Stimulated activated naive CD8-positive, alpha-beta T cell treated with anti-CD3 and anti-CD28 coated beads, Interleukin-15, Interleukin-2, amounts not matched to agents 100 ng/mL and 50 ng/mL, for 24 hours (primary cell): Measurements from ENCODE around the gene DUSP5.
"Not testable (repeated sequence)": the region's sequence is repeated elsewhere in the genome, so short reads cannot be mapped to it uniquely, and the experiment has no call there.

Source experiments
- H3K27ac Mint-ChIP-seq: one replicate; pipeline ENCODE4 v1.8.0; 2021; ENCODE audit warnings: mild to moderate bottlenecking, mixed read lengths
- H3K27me3 Mint-ChIP-seq: one replicate; pipeline ENCODE4 v1.8.0; 2021; ENCODE audit warnings: mixed read lengths
- H3K36me3 Mint-ChIP-seq: one replicate; pipeline ENCODE4 v1.8.0; 2021; ENCODE audit warnings: low read depth, mixed read lengths
- H3K4me1 Mint-ChIP-seq: one replicate; pipeline ENCODE4 v1.8.0; 2021; ENCODE audit warnings: low read depth, mixed read lengths
- H3K4me3 Mint-ChIP-seq: one replicate; pipeline ENCODE4 v1.8.0; 2021; ENCODE audit warnings: mild to moderate bottlenecking, mixed read lengths
- H3K9me3 Mint-ChIP-seq: one replicate; pipeline ENCODE4 v1.8.0; 2021; ENCODE audit warnings: mixed read lengths

The DUSP5 gene, protein sequence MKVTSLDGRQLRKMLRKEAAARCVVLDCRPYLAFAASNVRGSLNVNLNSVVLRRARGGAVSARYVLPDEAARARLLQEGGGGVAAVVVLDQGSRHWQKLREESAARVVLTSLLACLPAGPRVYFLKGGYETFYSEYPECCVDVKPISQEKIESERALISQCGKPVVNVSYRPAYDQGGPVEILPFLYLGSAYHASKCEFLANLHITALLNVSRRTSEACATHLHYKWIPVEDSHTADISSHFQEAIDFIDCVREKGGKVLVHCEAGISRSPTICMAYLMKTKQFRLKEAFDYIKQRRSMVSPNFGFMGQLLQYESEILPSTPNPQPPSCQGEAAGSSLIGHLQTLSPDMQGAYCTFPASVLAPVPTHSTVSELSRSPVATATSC

DNA sequence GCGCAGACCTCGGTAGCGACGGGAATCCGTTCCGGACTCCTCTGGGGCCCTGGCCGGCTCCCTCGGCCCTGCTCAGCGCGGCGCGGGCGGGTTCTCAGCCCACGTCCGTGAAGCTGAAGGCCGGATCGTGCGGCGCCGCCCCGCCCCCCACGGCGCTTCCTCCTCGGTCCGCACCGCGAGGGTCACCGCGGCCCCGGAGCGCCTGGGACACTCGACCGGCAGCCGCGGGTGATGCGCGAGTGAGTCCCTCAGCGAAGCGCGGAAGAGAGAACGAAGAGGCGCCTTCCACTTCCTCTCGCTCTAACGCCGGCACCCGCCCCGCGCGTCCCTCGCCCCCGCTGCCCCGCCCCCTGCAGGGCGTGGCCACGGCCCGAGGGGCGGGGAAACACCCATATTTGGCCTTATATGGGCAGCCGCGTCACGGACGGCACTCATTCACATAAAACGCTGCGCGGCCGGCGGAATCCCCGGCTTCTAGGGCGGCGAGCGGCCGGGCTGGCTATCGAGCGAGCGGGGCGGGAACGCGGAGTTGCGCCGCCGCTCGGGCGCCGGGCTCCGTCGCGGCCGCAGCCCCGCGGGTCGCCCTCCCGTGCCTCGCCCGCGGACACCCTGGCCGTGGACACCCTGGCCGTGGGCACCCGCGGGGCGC lies at the start of gene DUSP5:
DUSP5 (plus strand) TSS at position 470 of the 649 bp plus-strand sequence. CDS start 215 bp downstream, outside the sequence.
- Mint-ChIP-seq H3K4me1 (peaks cover 52% of the 10 kb centered on the region), H3K4me3 (peak within 1 kb of the TSS; percentile 96), H3K36me3 (peaks cover 40% of the 10 kb centered on the region), H3K9me3 (no peaks in the 10 kb centered on the region), H3K27me3 (no peaks in the 10 kb centered on the region), H3K27ac (peak within 1 kb of the TSS; percentile 93)

DNA sequence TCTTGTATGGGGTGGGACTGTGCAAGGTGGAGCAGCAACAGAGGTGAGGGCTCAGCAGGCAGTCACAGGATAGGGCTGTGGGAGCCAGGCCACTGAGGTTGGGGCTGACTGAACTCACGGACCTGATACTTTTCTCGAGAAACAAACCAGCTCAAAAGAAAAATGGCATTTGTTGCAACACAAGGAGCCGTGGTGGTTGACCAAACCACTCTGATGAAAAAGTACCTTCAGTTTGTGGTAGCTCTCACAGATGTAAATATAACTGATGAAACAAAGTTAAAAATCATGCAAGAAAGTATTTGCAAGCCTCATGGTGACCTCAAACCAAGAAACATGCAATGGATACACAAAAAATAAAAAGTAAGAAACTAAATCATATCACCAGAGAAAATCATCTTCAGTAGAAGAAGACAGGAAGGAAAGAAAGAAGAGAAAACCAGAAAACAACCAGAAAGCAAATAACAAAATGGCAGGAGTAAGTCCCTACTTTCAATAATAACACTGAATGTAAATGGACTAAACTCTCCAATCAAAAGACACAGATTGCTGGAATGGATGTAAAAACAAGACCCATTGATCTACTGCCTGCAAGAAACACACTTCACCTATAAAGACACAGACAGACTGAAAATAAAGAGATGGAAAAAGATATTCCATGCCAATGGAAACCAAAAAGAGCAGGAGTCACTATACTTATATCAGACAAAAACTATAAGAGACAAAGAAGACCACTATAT lies 48.9 kb upstream of the DUSP5 start:
- Mint-ChIP-seq H3K27ac (peak overlapping the region; percentile 24), H3K9me3 (peaks cover 6% of the 10 kb centered on the region)

DNA sequence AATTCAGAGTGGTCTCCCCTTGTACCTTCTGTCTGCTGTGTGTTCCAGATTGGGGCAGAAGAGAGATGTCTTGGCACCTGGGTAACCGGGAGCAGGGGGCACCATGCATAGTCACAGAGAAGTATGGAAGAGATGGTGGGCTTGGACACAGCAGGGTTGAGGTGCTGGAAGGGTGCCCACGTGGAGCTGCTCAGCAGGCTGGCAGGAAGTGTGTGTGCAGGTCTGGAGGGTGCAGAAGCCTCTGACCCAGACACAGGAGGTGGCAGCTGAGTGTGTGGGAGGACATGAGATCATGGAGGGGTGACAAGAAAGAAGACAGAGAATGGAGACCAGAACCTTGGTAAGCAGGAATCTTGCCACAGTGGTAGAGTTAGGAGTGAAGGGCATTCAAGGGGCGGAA lies 42.3 kb upstream of the DUSP5 start:
- no peaks in the 10 kb centered on the region for H3K9me3 Mint-ChIP-seq
- H3K36me3 Mint-ChIP-seq: no peaks in the 10 kb centered on the region
- no peak overlapping the region for H3K4me3 Mint-ChIP-seq
- peak overlapping the region; percentile 47 for H3K27ac Mint-ChIP-seq
- peaks cover 2% of the 10 kb centered on the region for H3K27me3 Mint-ChIP-seq
- H3K4me1 Mint-ChIP-seq: peaks cover 54% of the 10 kb centered on the region

More for the DNA sequence above, 48.9 kb upstream of the DUSP5 start:
- peaks cover 8% of the 10 kb centered on the region for H3K4me1 Mint-ChIP-seq
- peaks cover 11% of the 10 kb centered on the region for H3K27me3 Mint-ChIP-seq
- H3K4me3 Mint-ChIP-seq: no peak overlapping the region
- no peaks in the 10 kb centered on the region for H3K36me3 Mint-ChIP-seq

DNA sequence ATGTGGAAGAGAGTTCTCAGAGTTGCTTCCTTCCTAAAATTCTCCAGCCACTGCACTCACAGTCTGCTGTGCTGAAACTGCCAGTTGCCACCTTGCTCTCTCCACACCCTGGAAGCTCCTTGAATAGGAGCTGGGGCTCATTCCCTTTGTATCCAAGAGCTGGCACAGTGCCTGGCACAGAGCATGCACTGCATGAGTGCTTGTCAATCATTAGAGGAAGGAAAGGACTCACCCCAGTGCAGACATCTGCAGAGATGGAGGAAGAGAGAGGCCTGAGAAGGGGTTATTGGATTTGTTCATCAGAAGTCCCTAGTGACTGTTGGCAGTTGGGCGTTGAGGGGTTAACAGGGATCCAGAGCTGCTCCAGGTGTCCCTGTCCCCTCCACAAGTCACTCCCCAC lies 41.7 kb upstream of the DUSP5 start:
- Mint-ChIP-seq H3K9me3 (no peaks in the 10 kb centered on the region), H3K36me3 (no peaks in the 10 kb centered on the region), H3K27ac (peak overlapping the region; percentile 14), H3K4me1 (peaks cover 60% of the 10 kb centered on the region), H3K27me3 (no peaks in the 10 kb centered on the region), H3K4me3 (no peak overlapping the region)

DNA sequence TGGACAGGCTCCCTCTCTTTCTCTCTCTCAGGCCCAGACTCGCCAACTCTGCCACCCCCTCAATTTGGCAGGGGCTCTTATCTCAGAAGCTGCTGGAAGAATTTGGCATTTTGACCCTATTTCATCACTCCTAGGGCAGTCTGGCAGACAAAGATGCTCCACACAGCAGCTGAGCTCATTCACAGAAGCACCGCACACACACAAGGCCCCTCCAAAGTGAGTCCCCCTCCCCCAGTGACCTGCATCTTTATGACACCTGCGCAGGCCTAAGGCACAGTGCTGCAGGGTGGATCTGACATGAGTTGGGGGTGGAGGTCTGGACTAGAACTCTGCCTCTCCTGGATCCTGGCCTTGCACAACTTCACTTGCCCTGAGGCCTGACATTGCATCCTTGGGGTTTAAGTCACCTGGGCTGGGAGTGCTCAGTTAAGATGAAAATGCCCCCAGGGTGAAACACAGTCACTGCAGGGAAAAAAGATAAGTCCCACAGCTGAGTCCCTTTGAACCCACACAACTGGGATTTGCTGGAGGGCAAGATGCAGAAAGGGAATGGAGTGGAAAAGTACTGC lies 41.1 kb upstream of the DUSP5 start:
- H3K27me3 Mint-ChIP-seq: no peaks in the 10 kb centered on the region
- H3K27ac Mint-ChIP-seq: peak overlapping the region; percentile 14
- H3K4me3 Mint-ChIP-seq: no peak overlapping the region
- no peaks in the 10 kb centered on the region for H3K9me3 Mint-ChIP-seq
- H3K4me1 Mint-ChIP-seq: peaks cover 65% of the 10 kb centered on the region
- H3K36me3 Mint-ChIP-seq: no peaks in the 10 kb centered on the region

DNA sequence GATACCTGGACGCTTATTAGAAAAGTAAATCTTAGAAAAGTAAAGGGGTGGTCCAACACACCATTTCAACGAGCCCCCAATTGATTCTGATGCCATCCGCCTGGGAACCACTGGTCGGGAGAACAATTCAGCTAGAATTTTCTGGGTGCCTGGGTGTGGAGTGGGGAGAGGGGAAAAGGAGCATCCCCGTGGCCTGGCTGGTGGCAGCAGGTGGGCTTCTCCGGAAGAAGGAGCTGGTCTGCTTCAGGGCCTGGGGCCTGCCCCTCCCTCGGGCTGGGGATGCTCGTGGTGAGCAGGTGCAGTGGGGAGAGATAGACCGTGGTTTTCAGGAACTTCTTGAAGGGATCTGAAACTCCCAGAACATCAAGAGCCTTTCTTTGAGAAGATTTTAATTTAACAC lies 39.9 kb upstream of the DUSP5 start:
- Mint-ChIP-seq H3K4me3 (no peak overlapping the region), H3K36me3 (no peaks in the 10 kb centered on the region), H3K27ac (no peak overlapping the region), H3K27me3 (no peaks in the 10 kb centered on the region), H3K4me1 (peaks cover 72% of the 10 kb centered on the region), H3K9me3 (no peaks in the 10 kb centered on the region)

DNA sequence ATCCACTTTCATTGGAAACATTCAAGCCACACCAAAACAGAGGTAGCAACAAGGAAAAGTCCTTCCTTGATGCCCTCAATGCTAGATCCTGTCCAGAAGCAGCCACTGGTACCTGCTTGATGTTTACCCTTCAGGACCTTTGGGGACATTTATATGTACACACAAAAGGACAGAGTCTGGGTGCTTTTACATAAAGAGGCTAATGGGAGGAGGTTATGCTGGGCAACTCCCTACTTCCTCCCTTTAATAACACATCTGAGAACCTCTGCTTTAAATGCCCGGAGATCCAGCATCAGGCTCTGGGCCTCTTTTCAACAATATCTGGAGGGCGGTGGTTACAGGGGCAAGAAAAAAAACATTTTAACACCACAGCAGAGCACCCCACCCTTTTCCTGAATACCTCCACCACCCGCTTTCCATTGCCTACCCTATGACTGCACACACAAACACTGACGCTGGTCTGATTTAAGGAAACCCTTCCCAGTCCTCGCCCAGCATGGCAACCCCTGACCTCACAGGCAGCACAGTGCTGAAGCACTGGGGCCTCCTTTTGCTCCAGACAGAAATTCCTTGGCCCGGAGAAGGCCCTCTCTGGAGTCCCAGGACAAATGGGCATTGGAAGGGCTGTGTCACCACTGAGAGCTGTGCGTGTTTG lies 39.3 kb upstream of the DUSP5 start:
- H3K4me3 Mint-ChIP-seq: no peak overlapping the region

DNA sequence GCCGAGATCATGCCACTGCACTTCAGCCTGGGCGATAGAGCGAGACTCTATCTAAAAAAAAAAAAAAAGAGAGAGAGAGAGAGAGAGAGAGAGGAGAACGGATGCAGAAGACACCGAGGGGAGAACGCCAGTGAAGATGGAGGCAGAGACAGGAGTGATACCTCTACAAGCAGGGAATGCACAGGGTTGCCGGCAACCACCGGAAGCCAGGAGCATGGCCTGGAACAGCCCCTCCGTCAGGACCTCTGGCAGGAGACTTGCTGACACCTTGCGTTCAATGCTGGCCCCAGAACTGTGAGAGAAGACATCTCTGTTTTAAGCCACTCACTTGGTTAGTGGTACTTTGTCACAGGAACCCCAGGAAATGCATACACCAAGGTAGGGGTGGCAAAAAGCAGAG lies 38.1 kb upstream of the DUSP5 start:
- H3K36me3 Mint-ChIP-seq: no peaks in the 10 kb centered on the region

More for the DNA sequence above, 39.3 kb upstream of the DUSP5 start:
- no peaks in the 10 kb centered on the region for H3K27me3 Mint-ChIP-seq
- no peaks in the 10 kb centered on the region for H3K36me3 Mint-ChIP-seq
- no peaks in the 10 kb centered on the region for H3K9me3 Mint-ChIP-seq
- no peak overlapping the region for H3K27ac Mint-ChIP-seq
- peaks cover 72% of the 10 kb centered on the region for H3K4me1 Mint-ChIP-seq

DNA sequence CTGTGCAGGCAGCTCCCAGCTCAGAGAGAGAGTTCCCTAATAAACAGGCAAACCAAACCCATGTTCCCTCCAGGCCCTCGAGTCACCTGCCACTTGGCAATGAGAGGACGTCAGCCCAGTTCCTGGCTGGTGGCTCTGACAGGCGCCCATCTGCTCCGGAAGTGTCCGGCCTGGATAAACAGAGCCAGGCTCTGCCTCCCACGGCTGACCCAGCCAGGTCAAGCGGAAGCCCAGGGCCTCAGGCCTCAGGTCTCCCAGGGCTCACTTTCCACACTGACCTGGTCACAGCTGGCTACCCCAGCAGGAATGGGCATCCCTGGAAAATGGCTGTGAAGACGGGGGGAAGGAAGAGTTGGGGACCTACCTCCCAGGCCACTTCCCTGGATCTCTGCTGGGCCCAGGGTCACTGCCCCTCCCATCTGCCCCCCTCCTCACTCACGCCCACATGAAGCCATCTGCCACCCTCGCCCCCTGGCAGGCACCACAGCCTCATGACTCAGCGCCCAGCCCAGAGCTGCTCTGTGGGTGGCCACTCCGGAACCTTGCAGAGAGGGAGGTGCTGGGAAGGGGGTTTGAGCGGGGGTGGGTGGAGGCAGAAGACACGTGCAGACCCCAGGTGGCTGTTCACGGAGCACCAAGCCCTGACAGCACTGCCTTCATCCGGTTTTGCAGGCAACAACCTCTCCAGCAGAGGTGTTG lies 37.4 kb upstream of the DUSP5 start:
- no peaks in the 10 kb centered on the region for H3K27me3 Mint-ChIP-seq
- H3K4me1 Mint-ChIP-seq: peaks cover 80% of the 10 kb centered on the region
- H3K36me3 Mint-ChIP-seq: no peaks in the 10 kb centered on the region
- no peak overlapping the region for H3K4me3 Mint-ChIP-seq
- peak overlapping the region; percentile 4 for H3K27ac Mint-ChIP-seq
- H3K9me3 Mint-ChIP-seq: no peaks in the 10 kb centered on the region

More for the DNA sequence above, 38.1 kb upstream of the DUSP5 start:
- H3K9me3 Mint-ChIP-seq: no peaks in the 10 kb centered on the region
- H3K4me1 Mint-ChIP-seq: peaks cover 78% of the 10 kb centered on the region
- no peaks in the 10 kb centered on the region for H3K27me3 Mint-ChIP-seq
- no peak overlapping the region for H3K27ac Mint-ChIP-seq
- no peak overlapping the region for H3K4me3 Mint-ChIP-seq

DNA sequence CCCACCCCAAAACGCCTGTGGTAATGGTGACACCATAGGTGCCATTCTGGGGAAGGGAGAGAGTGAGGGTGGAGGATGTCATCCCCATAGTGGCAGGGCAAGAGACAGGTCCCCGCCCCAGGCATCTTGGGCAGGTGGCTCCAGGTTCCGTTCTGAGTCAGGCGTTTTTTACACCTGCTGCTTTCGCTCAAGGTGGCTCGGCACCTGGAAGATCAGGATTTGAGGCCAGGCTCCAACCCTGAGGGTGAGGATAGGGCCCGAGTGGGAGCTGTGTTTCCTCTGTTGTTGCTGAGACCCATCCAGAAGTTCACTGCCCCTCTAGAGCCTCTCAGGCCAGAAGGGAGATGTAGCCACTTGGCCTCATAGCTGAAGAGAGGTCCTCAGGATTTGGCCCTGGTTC lies 36.6 kb upstream of the DUSP5 start:
- H3K27ac Mint-ChIP-seq: peak overlapping the region; percentile 4
- H3K9me3 Mint-ChIP-seq: no peaks in the 10 kb centered on the region
- H3K4me3 Mint-ChIP-seq: no peak overlapping the region
- peaks cover 74% of the 10 kb centered on the region for H3K4me1 Mint-ChIP-seq
- no peaks in the 10 kb centered on the region for H3K27me3 Mint-ChIP-seq
- no peaks in the 10 kb centered on the region for H3K36me3 Mint-ChIP-seq

DNA sequence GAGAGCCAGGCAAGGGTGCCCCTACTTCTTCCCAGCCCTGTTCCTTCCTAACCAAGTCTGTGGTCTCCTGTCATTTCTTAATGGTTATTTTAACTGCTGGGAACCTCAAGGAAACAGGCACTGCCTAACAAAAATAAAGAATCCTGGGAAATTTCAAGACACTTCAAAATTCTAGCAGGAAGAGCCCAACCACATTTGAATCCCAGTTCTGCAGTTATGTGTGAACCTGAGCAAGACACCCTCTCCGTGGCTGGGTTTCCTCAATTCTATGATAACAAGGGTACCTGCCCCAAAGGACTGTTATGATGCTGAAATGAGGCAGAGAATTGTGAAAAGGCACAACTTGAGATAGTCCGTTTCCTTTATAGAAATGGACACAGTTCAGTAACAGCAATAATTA lies 36.2 kb upstream of the DUSP5 start:
- Mint-ChIP-seq H3K27me3 (no peaks in the 10 kb centered on the region), H3K36me3 (no peaks in the 10 kb centered on the region), H3K4me1 (peaks cover 70% of the 10 kb centered on the region), H3K9me3 (no peaks in the 10 kb centered on the region), H3K27ac (no peak overlapping the region), H3K4me3 (no peak overlapping the region)

DNA sequence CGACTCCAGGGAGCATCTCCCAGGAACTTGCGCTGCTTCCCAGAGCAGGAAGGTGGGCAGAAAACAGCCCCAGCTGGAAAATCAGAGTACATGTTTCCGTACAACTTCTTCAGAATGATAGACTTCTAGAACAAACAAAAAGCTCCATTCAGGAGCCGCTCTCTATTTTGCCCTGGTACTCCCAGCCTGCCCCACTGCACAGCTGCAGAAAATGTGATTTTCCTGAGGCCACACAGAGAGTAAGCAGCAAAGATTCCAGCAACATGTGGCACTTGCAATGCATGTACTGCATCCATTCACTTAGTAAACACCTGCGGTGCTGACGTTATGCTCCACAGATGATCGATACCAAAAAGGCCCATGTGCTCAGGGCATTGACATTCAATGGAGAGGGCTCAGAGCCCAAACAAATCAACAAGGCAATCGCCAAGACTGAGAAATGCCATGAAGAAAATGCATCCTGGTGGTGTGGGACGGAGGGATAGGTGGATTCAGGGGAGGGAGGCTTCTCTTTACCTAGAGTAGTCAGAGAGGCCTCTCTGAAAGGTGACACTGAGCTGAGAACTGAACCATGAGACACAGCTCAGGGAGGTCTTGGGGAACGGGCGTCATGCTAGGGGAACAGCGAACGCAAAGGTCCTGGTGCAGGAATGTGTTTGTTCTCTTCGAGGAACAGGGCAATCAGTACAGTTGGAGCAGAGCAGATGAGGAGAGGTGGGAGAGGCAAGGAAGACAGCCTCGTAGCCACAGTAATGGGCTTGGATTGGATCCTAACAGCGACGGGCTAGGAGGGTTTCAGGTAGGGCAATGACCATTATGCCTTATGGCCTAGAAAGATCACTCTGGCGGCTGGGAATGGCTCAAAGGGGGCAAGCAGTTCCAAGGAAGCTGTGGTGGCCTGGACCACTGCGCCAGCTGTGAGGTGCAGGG lies 35.3 kb upstream of the DUSP5 start:
- Mint-ChIP-seq H3K27ac (peak overlapping the region; percentile 9), H3K27me3 (no peaks in the 10 kb centered on the region), H3K9me3 (no peaks in the 10 kb centered on the region), H3K36me3 (no peaks in the 10 kb centered on the region), H3K4me3 (no peak overlapping the region), H3K4me1 (peaks cover 63% of the 10 kb centered on the region)

DNA sequence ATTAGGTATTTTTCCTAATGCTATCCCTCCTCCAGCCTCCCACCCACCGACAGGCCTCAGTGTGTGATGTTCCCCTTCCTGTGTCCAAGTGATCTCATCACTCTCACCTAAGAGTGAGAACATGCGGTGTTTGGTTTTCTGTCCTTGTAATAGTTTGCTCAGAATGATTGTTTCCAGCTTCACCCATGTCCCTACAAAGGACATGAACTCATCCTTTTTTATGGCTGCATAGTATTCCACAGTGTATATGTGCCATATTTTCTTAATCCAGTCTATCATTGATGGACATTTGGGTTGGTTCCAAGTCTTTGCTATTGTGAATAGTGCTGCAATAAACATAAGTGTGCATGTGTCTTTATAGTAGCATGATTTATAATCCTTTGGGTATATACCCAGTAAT lies 29.4 kb upstream of the DUSP5 start:
- H3K36me3 Mint-ChIP-seq, H3K9me3 Mint-ChIP-seq: not testable (repeated sequence)
- H3K4me1 Mint-ChIP-seq: peaks cover 16% of the 10 kb centered on the region

More for the DNA sequence above, 29.4 kb upstream of the DUSP5 start:
- not testable (repeated sequence) for H3K27ac Mint-ChIP-seq, H3K4me3 Mint-ChIP-seq, H3K27me3 Mint-ChIP-seq
